Stimulated activated CD4-positive, alpha-beta T cell treated with anti-CD3 and anti-CD28 coated beads, Interleukin-1b, Interleukin-23, amount 100 ng/mL, for 1 hour (primary cell): Measurements from ENCODE around the gene NDNF.

ENCODE experiments used
- DNase-seq, 2 donors: peaks; one replicate each; pipeline ENCODE4 v3.0.0-alpha.2; 2020; ENCODE audit warnings: low read depth in 2 of 2

The NDNF gene

GRCh38 chr4:121070696-121071639, 1.4 kb downstream of the NDNF start:
- no peak for DNase-seq

- no peak for DNase-seq
Measured at GRCh38 chr4:121070274-121070673, 2.1 kb downstream of the NDNF start.

GRCh38 chr4:121069430-121069829, 2.9 kb downstream of the NDNF start:
- DNase-seq, result no peak

- no peak for DNase-seq
Measured at GRCh38 chr4:121064482-121064881, 7.9 kb downstream of the NDNF start.

GRCh38 chr4:121062521-121062920, 9.8 kb downstream of the NDNF start:
- DNase-seq, result no peak

- DNase-seq, result no peak
Measured at GRCh38 chr4:121061861-121062260, 10.5 kb downstream of the NDNF start.

- no peak for DNase-seq
Measured at GRCh38 chr4:121061215-121061614, 11.1 kb downstream of the NDNF start.

- no peak for DNase-seq
Measured at GRCh38 chr4:121057466-121057922, 14.8 kb downstream of the NDNF start.

- DNase-seq, result no peak
Measured at GRCh38 chr4:121056066-121056465, 16.3 kb downstream of the NDNF start.

- no peak for DNase-seq
Measured at GRCh38 chr4:121054373-121054772, 18.0 kb downstream of the NDNF start.

GRCh38 chr4:121053601-121054143, 18.7 kb downstream of the NDNF start:
- no peak for DNase-seq

- DNase-seq, result no peak
Measured at GRCh38 chr4:121050300-121050699, 22.0 kb downstream of the NDNF start.

GRCh38 chr4:121049072-121049599, 23.2 kb downstream of the NDNF start:
- no peak for DNase-seq

GRCh38 chr4:121048165-121048564, 24.2 kb downstream of the NDNF start:
- DNase-seq, result no peak

- no peak for DNase-seq
Measured at GRCh38 chr4:121041307-121042090, 30.8 kb downstream of the NDNF start.

GRCh38 chr4:121034017-121034416, 38.3 kb downstream of the NDNF start:
- no peak for DNase-seq

GRCh38 chr4:121030711-121031110, 41.6 kb downstream of the NDNF start:
- DNase-seq, result no peak

- no peak for DNase-seq
Measured at GRCh38 chr4:121030131-121030530, 42.2 kb downstream of the NDNF start.

- no peak for DNase-seq
Measured at GRCh38 chr4:121026034-121026433, 46.3 kb downstream of the NDNF start.

- DNase-seq, result no peak
Measured at GRCh38 chr4:121025540-121025939, 46.8 kb downstream of the NDNF start.

- no peak for DNase-seq
Measured at GRCh38 chr4:121018543-121018942, 53.8 kb downstream of the NDNF start.

GRCh38 chr4:121016611-121017010, 55.7 kb downstream of the NDNF start:
- no peak for DNase-seq
